ENCODE results near the gene IDH3G. TPM values are rescaled to one million over a fixed set of nuclear protein-coding genes. Genes with fewer than 3 reads are reported as not detected.
A peak's percentile ranks its signal among the peaks of the same experiment; 100 is the strongest.

The IDH3G gene
- total and polyA plus RNA-seq, 9 donors, result 41.3 to 58.5 (median 53.7) TPM

DNA sequence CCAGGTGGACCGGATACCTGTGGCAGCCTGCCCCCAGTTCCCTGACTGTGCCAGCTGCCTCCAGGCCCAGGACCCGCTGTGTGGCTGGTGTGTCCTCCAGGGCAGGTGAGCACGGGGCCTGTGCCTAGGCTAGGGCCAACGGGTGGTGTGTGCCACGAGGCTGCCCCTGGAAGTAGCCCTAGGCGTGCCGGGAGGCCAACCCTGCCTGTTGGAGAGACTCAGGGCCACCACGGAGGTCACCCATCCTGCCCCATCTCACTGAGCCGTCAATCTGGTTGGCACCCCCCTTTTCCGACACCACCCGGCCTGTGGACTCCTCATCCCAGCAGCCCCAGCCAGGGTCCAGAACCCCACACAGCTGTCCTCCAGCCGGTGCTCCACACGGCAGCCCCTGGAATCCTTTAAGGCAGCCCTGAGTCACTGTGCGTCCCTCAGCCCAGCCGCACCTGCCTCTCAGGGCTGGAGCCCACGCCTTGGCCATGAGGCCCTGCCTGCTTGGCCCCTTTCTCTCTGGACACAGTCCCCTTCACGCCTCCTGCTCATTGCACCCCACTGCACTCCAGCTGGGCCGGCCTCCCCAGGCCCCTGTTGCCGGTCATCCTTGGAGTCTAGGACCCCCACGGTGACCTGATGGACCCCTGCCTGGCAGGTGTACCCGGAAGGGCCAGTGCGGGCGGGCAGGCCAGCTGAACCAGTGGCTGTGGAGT is 24.9 kb downstream of the IDH3G start:
- Histone ChIP-seq H3K4me1 (ENCODE audit: insufficient read depth) (no peaks in the 10 kb centered on the region), H3K4me3 (no peak overlapping the region), H3K27me3 (no peaks in the 10 kb centered on the region), H3K9me3 (no peaks in the 10 kb centered on the region), H3K27ac (no peak overlapping the region), H3K36me3 (no peaks in the 10 kb centered on the region)
- intact Hi-C loops (cut with DNase I), result loop anchor here in 3 of 4 donors (5.0 kb wide), 3 partner anchors 183 to 288 kb away; no protein-coding TSS in a partner anchor
- peak in 3 of 5 donors; percentile 12 to 27 (median 20) for DNase-seq
- 83 to 90% (median 88%) methylated on average over 21 to 23 of the region's 23 CpGs for WGBS, 3 donors
- TF ChIP-seq CTCF (IDR thresholded peaks at IDR 0.05), result no peak
- no peak for TF ChIP-seq EP300 (IDR thresholded peaks at IDR 0.05)
- TF ChIP-seq POLR2A (IDR thresholded peaks at IDR 0.05), result no peak

DNA sequence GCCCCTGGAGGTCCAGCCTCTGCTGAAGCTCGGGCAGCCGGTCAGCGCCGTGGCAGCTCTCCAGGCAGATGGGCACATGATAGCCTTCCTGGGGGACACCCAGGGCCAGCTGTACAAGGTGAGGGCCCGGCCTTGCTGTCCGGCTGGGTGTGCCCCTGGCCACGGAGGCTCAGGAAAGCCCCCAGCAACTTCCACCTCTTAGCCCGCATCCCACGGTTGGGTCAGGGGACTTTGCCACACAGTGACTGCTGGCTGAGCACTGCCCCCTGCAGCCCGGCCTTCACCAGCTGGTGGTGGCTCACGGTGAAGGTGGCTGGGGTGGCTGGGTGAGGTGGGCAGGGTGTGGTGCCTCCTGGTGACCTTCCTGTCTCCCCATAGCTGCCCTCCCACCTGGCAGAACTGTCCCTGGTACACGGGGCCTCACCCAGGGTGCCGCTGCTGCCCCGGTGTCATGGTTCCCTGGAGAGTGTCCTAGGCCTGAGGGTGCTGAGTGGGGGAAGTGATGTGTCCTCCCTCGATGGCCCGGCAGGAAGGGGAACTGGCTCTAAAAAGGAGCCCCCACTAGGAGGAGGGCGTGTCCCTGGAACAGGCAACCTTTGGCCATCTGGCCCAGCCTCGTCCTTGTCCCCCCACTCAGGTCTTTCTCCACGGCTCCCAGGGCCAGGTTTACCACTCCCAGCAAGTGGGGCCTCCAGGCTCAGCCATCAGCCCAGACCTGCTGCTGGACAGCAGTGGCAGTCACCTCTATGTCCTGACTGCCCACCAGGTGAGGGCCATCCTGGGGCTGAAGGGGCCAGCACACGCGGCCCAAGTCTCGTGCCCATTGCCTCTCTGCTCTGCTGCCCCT is 25.6 kb downstream of the IDH3G start:
- no peaks in the 10 kb centered on the region for H3K36me3 ChIP-seq
- intact Hi-C loops (cut with DNase I), result loop anchor here in 3 of 4 donors (5.0 kb wide), 3 partner anchors 184 to 289 kb away; no protein-coding TSS in a partner anchor
- no peaks in the 10 kb centered on the region for H3K9me3 ChIP-seq
- WGBS, 3 donors, result 86 to 89% (median 88%) methylated on average over 21 to 22 of the region's 22 CpGs
- no peaks in the 10 kb centered on the region for H3K27me3 ChIP-seq
- DNase-seq, result peak in 3 of 5 donors; percentile 15 to 34 (median 16)
- H3K4me3 ChIP-seq, result no peak overlapping the region
- TF ChIP-seq CTCF (IDR thresholded peaks at IDR 0.05) (no peak), POLR2A (IDR thresholded peaks at IDR 0.05) (no peak), EP300 (IDR thresholded peaks at IDR 0.05) (no peak)
- H3K27ac ChIP-seq, result no peak overlapping the region
- H3K4me1 ChIP-seq (ENCODE audit: insufficient read depth), result no peaks in the 10 kb centered on the region

GRCh38 chrX:153767674-153768055 is 26.5 kb downstream of the IDH3G start:
- H3K27me3 ChIP-seq, result no peaks in the 10 kb centered on the region
- H3K4me1 ChIP-seq (ENCODE audit: insufficient read depth), result no peaks in the 10 kb centered on the region
- WGBS, 3 donors, result 92 to 94% (median 92%) methylated on average over 20 of the region's 20 CpGs
- peak in 1 of 5 donors; percentile 10 for DNase-seq
- H3K9me3 ChIP-seq, result no peaks in the 10 kb centered on the region
- intact Hi-C loops (cut with DNase I), result loop anchor here in 3 of 4 donors (5.0 kb wide), 3 partner anchors 185 to 290 kb away; no protein-coding TSS in a partner anchor
- TF ChIP-seq POLR2A (IDR thresholded peaks at IDR 0.05) (no peak), CTCF (IDR thresholded peaks at IDR 0.05) (no peak), EP300 (IDR thresholded peaks at IDR 0.05) (no peak)
- H3K4me3 ChIP-seq, result no peak overlapping the region
- no peak overlapping the region for H3K27ac ChIP-seq
- no peaks in the 10 kb centered on the region for H3K36me3 ChIP-seq

GRCh38 chrX:153766871-153767673 is 27.1 kb downstream of the IDH3G start:
- no peak overlapping the region for H3K4me3 ChIP-seq
- no peaks in the 10 kb centered on the region for H3K4me1 ChIP-seq (ENCODE audit: insufficient read depth)
- no peak for TF ChIP-seq EP300 (IDR thresholded peaks at IDR 0.05)
- no peak for TF ChIP-seq CTCF (IDR thresholded peaks at IDR 0.05)
- TF ChIP-seq POLR2A (IDR thresholded peaks at IDR 0.05), result no peak
- no peak overlapping the region for H3K27ac ChIP-seq
- 82 to 92% (median 91%) methylated on average over 55 to 56 of the region's 56 CpGs for whole genome bisulfite sequencing, 3 donors
- no peaks in the 10 kb centered on the region for H3K36me3 ChIP-seq
- H3K27me3 ChIP-seq, result no peaks in the 10 kb centered on the region
- peak in 4 of 5 donors; percentile 8 to 38 (median 23) for DNase-seq
- H3K9me3 ChIP-seq, result no peaks in the 10 kb centered on the region
- intact Hi-C loops (cut with DNase I), result loop anchor here in 3 of 4 donors (5.0 kb wide), 3 partner anchors 185 to 290 kb away; no protein-coding TSS in a partner anchor
